ENCODE measurements around the gene CRYBB2.
"Not testable (repeated sequence)": the region's sequence is repeated elsewhere in the genome, so short reads cannot be mapped to it uniquely, and the experiment has no call there.

Gene CRYBB2

DNA sequence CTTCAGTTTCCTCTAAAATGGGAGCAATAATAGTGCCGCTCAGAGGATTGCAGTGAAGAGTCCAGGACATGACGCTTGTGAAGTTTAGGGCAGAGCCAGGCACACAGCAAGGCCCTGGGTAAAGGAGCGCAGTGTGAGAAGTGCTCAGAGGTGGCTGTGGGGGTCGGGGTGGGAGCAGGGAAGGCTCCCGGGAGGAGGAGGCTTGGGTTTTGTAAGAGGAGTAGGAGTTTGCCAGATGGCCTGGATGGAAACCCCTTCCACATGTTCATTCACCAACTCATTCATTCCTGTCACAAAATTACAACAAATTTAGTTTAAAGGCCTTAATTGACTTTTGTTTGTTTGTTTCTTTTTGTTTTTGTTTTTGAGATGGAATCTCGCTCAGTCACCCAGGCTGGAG, 17.0 kb downstream of the CRYBB2 start:
- no peak for DNase-seq

DNA sequence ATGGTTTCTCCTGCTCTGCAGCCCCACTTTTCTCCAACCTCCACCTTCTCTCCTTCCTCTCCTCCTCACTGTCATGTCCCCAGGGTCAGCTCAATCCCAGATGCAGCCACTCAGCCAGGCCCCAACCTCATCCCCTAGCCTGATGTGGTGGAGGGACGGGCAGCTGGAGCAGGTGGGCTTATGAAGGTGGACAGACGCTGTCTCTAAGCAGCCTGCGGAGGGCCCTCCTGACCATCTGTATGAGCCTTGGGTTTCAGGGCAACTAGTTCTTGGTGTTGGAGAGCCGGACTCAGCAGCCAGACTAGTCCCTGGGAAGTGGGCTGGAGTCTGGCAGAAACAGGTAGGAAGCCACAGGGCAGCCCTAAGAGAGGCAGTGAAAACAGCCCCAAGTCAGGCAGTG, 18.1 kb downstream of the CRYBB2 start:
- DNase-seq = no peak

DNA sequence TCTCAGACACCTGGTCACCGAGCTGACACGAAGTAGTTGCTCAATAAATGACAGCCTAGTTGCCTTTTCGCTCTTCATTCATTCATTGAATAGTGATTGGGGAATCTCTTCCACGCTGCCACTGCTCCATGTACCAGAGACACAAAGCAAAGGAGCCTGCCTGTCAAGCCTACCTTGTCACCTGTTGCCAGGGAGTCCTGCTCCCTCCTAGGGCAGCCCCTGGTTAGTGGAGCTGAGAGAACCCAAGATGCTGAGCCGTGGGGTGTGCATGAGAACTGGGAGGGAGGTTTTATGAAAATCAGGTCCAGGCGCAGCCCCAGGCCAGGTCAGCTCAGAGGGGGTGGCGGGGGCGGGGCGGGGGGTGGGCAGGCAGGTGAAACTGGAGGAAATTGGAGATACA, 18.6 kb downstream of the CRYBB2 start:
- not testable (repeated sequence) for DNase-seq

DNA sequence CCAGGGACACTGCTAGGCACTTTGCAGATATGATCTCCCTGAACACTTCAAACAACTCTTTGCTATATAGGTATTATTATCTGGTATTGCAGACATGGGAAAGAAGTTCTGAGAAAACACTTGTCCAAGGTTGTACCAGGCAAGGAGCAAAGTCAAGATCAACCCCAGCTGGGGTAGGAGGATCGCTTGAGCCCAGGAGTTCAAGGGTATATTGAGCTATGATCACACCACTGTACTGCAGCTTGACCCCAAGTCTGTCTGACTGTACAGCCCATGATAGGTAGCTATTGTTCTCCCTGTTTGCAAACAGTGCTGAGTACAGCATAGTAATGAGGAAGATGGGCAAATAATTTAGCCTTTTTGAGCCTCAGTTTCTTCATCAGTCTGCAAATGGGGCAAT, 35.7 kb downstream of the CRYBB2 start:
- DNase-seq = not testable (repeated sequence)

DNA sequence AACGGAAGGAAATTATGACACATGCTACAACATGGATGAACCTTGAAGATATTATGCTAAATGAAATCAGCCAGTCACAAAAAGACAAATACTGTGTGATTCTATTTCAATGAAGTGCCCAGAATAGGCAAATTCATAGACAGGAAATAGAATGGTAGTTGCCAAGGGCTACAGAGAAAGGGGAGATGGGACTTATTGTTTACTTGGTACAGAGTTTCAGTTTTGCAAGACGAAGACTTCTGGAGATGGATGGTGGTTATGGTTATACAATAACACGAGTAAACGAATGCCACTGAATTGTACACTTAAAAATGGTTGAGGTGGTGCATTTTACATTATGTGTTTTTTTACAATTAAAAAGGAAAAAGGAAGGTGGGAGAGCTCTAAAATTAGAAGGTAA, 48.1 kb downstream of the CRYBB2 start:
- DNase-seq = not testable (repeated sequence)

DNA sequence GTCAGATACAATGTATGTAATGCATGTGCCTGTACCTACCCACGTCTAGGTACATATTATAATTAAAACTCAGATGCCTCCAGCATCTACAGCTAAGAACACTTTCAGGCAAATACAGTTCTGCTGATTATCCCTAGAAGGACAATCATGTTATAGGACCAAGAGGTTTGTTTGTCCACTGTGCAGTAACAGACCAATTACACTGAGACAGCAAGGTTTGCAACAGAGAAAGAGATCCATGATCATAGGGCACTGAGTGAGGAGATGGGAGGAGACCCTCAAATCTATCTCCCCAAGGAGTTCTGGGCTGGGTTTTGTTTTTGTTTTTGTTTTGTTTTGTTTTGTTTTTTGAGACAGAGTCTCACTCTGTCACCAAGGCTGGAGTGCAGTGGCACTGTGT, 49.5 kb downstream of the CRYBB2 start:
- DNase-seq = not testable (repeated sequence)

DNA sequence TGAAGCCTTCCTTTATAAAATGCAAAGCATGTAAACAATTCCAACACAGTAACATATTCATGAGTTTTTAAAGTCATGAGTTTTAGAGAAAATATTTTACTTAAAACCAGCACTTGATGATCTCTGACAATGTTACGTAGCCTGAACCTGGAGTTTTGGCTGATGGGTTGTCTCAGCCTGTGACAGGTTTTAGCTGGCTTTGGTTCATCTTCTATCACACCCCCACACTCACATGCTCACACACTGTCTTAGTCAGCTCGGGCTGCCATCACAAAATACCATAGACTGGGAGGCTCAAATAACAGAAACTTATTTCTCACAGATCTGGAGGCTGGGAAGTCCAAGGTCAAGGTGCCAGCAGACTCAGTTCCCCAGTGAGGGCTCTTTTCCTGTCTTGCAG, 50.6 kb downstream of the CRYBB2 start:
- not testable (repeated sequence) for DNase-seq

DNA sequence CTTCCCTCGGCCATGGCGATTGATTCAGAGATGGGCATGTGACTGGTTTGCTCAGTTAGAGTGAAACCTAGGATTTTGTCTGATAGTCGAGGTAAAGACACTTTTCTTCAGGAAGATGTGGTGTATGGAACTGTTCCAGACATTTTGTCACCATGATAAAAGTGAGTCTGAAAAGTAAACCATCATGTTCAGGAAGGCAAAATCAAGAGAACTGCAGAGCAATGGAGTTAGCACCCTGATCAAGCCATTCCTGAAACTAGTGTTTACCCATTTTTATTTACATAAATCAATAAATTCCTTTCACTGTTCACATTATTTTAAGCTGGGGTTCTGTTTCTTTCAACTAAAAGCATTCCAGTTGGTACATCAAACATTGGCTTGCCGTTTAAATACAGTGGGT, 53.8 kb downstream of the CRYBB2 start:
- DNase-seq = not testable (repeated sequence)

DNA sequence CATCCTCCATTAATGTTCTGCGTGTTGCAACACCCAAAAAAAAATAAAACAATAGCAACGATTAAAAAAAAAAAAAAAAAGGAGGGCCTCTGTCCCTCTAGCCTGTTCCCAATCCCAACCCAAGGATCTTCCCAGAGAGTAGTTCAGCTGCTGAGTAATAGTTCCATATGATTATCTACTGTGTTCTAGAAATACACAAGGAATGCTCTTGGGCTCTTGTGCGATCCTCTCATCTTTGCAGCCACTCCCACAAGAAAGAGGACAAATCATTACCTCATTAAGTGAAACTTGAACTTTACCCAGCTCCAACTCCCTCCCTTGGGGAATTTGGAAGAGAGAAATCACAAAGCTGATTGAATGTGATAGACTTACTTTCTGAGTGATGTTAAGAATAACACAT, 54.5 kb downstream of the CRYBB2 start:
- DNase-seq = not testable (repeated sequence)

DNA sequence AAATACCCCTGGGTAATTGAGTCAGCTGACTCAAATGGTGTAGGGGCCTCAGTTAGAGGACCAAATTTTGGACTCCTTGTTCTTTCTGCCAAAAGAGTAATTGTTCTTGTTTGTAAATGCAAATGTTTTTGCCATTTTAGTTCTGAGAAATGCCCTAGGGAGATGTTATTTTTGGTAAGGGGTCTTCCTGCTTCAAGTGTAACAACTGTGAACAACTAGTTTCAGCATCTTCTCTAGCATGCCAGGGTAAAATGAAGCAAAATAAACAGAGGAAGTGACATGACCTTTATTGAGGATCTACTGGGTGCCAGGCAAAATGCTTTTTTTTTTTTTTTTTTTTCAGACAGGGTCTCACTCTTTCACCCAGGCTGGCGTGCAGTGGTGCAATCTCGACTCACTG, 60.7 kb downstream of the CRYBB2 start:
- not testable (repeated sequence) for DNase-seq
